ENCODE data around the gene IFT88. TPM values are rescaled to one million over a fixed set of nuclear protein-coding genes. Genes with fewer than 3 reads are reported as not detected.

Gene IFT88
- total RNA-seq, 1 donor from 2014 or later: 22.5 TPM

DNA sequence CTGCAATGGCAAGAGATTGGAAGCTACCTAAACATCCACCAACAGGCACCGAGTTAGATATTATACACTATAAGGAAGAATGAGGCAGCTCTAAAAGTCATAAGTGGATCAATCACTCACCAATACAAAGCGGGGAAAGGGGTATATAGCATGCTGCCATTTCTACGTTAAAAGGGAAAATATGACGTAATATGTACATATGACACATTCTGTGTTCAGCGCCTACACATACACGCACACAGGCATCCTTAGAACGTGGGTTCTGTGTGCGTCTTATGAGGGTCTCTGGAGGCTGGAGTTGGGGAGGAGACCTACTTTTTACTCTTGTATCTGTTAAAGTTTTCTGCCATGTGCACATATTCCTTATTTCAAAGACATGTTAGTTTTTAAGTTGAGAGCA is 142.4 kb downstream of the IFT88 start:
- TF ChIP-seq, protein P1, sequence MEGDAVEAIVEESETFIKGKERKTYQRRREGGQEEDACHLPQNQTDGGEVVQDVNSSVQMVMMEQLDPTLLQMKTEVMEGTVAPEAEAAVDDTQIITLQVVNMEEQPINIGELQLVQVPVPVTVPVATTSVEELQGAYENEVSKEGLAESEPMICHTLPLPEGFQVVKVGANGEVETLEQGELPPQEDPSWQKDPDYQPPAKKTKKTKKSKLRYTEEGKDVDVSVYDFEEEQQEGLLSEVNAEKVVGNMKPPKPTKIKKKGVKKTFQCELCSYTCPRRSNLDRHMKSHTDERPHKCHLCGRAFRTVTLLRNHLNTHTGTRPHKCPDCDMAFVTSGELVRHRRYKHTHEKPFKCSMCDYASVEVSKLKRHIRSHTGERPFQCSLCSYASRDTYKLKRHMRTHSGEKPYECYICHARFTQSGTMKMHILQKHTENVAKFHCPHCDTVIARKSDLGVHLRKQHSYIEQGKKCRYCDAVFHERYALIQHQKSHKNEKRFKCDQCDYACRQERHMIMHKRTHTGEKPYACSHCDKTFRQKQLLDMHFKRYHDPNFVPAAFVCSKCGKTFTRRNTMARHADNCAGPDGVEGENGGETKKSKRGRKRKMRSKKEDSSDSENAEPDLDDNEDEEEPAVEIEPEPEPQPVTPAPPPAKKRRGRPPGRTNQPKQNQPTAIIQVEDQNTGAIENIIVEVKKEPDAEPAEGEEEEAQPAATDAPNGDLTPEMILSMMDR (conservative IDR thresholded peaks at IDR 0.05): no peak
- Mint-ChIP-seq H3K9me3 (no peaks in the 10 kb centered on the region), H3K36me3 (ENCODE audit: low read depth) (no peaks in the 10 kb centered on the region), H3K27ac (ENCODE audit: unreplicated experiment) (no peak overlapping the region), H3K4me3 (no peak overlapping the region), H3K4me1 (peaks cover 47% of the 10 kb centered on the region), H3K27me3 (ENCODE audit: low read depth) (peaks cover 7% of the 10 kb centered on the region)
- no peak for DNase-seq (ENCODE audit: low read depth, low spot score)

DNA sequence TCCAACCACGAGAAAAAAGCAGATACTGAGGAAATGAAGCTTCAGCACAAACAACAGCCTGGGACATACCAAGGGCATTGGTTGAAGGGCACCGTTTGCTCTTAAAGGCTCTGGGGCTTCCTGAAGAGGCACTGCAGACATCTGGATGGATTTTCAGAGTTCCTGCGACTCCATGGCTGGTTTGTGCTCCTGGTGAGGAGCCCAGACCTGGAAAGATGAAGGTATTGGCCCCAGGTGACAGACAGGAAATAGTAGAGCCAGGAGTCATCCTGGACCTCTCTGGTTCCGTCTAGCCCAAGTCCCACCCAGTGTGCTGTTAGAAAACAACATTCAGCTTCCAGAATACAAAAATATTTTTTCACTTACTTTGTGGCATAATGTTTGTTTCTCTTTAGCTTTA is 142.8 kb downstream of the IFT88 start:
- no peaks in the 10 kb centered on the region for H3K9me3 Mint-ChIP-seq
- no peaks in the 10 kb centered on the region for H3K36me3 Mint-ChIP-seq (ENCODE audit: low read depth)
- H3K27me3 Mint-ChIP-seq (ENCODE audit: low read depth): peaks cover 9% of the 10 kb centered on the region
- DNase-seq (ENCODE audit: low read depth, low spot score): no peak
- peaks cover 44% of the 10 kb centered on the region for H3K4me1 Mint-ChIP-seq
- TF ChIP-seq, protein P1 (conservative IDR thresholded peaks at IDR 0.05): no peak
- H3K27ac Mint-ChIP-seq (ENCODE audit: unreplicated experiment): no peak overlapping the region
- H3K4me3 Mint-ChIP-seq: no peak overlapping the region

DNA sequence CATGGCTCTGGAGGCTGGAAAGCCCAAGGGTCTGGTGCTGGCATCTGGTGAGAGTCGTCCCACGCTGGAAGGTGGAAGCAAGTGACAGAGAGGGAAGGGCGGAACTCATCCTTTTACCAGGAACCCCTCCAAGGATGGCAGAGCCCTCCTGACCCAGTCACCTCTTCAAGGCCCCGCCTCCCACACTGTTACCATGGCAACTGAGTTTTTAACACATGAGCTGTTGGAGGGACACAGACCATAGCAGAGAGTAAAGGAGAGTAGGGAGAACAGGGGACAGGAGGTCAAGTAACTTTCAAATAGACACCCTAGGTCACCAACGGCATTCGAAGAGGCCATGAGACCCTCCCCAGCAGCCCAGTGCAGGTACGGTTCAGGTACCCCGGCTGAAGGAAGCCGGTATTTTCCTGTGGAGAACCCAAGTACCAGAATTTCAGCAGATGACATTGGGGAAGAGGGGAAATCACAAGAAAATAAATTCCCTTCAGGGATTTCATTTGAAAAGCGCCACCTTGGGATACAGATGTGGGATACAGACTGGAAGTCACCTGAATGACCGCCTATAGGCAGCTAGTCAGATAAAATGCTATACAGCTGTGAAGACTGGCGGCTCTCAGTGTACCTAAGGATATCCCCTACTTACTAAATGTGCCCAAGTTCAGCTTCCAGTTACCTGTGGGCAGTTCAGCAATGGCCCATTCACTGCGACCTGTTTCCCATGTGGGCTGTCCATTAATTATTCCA is 144.5 kb downstream of the IFT88 start:
- DNase-seq (ENCODE audit: low read depth, low spot score): peak; percentile 40
- TF ChIP-seq, protein P1 (conservative IDR thresholded peaks at IDR 0.05): no peak
- Mint-ChIP-seq H3K27ac (ENCODE audit: unreplicated experiment) (no peak overlapping the region), H3K27me3 (ENCODE audit: low read depth) (peaks cover 11% of the 10 kb centered on the region), H3K9me3 (no peaks in the 10 kb centered on the region), H3K4me3 (no peak overlapping the region), H3K4me1 (peaks cover 41% of the 10 kb centered on the region), H3K36me3 (ENCODE audit: low read depth) (no peaks in the 10 kb centered on the region)

DNA sequence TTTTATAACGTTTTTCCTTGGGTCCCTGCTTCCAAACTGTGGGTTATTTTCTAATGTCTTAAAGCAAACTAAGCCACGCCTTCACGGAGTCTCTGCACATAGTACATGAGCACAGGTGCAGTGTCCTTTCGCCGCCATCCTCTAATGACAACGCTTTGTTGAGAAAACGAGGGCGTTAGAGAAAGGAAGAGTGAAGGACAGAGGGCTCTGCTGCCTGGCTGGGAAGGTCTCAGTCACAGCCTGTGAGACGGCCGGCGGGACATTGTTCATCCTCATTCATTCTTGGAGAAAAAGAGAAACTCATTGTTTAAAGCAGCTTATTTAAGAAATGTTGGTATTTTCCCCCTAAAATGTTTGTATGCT is 146.0 kb downstream of the IFT88 start:
- DNase-seq (ENCODE audit: low read depth, low spot score): no peak
- peak overlapping the region; percentile 69 for H3K4me3 Mint-ChIP-seq
- H3K27ac Mint-ChIP-seq (ENCODE audit: unreplicated experiment): no peak overlapping the region
- TF ChIP-seq, protein P1 (conservative IDR thresholded peaks at IDR 0.05): no peak
- H3K9me3 Mint-ChIP-seq: no peaks in the 10 kb centered on the region
- no peaks in the 10 kb centered on the region for H3K36me3 Mint-ChIP-seq (ENCODE audit: low read depth)
- H3K27me3 Mint-ChIP-seq (ENCODE audit: low read depth): peaks cover 13% of the 10 kb centered on the region
- peaks cover 49% of the 10 kb centered on the region for H3K4me1 Mint-ChIP-seq

DNA sequence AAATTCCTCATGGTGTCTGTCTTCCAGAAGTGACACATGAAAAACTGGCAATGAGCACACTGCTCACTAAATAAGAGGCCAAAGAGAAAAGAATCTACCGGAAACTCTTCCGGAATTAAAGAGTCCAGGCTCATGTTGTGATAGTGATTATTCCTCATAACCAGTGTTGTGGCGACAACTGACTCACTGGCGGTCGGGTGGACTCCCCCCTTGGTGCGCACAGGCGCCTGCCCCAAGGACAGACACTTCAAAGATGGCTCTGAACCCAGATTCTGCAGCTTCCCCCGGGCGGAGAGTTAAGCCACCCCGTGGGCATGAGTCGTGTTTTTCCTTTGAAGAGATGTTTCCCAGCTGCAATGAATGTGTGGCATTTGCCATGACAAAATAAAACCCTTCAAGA is 146.8 kb downstream of the IFT88 start:
- DNase-seq (ENCODE audit: low read depth, low spot score): no peak
- TF ChIP-seq, protein P1 (conservative IDR thresholded peaks at IDR 0.05): no peak
- H3K27me3 Mint-ChIP-seq (ENCODE audit: low read depth): peaks cover 13% of the 10 kb centered on the region
- H3K9me3 Mint-ChIP-seq: no peaks in the 10 kb centered on the region
- peaks cover 48% of the 10 kb centered on the region for H3K4me1 Mint-ChIP-seq
- no peaks in the 10 kb centered on the region for H3K36me3 Mint-ChIP-seq (ENCODE audit: low read depth)
- H3K4me3 Mint-ChIP-seq: no peak overlapping the region
- H3K27ac Mint-ChIP-seq (ENCODE audit: unreplicated experiment): no peak overlapping the region

Data from neural crest cell (in vitro differentiated cells).